Activated gamma-delta T cell treated with anti-CD3 and anti-CD28 coated beads, Interleukin-2, amount 50 U/mL, for 16 hours (primary cell): ENCODE measurements around the gene ARHGAP22.

Experiments
- DNase-seq: peaks from one replicate; pipeline ENCODE4 v3.0.0-alpha.2; 2020; ENCODE audit warnings: low read depth

ARHGAP22 gene

DNA sequence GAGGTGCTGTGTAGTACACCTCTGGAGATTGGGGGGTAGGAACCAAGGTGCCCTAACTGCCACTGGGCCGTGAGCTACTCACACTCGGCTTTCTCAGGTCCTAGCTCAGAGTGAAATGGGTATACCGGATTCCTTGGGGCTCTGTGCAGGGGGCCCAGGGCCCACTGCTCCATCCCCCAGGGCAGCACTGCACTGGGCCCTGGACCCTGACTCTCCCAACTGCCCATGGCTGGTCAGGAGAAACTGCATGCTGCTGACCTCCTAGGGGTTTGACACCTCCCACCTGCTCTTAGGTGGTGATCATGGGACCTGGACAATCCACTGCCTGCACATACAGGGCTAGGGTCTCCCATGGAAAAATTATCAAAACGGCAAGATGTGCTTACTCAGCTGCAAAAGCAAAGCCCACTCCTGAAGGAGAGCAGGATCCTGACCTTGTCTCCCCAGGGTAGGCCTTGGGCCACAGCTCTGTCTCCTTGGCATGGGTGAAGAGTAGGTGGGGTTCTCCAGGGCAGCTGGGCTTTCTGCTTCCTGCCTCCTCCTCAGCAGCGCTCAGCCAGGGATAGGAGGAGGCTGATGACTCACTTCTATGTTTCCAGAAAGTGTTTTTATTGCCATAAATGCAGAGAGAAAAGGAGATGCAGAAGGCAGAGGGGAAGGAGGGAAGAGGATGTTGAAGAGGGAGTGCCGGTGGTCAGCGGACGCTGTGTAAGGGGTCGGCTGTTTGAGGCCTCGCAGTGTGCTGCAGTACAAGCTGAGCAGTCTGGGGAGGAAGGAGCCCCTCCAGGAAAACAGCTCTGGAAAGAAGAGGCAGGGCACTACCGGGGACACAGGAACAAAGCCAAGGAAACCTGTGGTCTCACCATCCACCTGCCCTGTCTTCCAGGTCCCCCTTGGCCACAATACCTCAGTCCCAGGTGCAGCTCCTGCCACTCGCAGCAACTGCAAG, 107.8 kb downstream of the ARHGAP22 start:
- DNase-seq = no peak

DNA sequence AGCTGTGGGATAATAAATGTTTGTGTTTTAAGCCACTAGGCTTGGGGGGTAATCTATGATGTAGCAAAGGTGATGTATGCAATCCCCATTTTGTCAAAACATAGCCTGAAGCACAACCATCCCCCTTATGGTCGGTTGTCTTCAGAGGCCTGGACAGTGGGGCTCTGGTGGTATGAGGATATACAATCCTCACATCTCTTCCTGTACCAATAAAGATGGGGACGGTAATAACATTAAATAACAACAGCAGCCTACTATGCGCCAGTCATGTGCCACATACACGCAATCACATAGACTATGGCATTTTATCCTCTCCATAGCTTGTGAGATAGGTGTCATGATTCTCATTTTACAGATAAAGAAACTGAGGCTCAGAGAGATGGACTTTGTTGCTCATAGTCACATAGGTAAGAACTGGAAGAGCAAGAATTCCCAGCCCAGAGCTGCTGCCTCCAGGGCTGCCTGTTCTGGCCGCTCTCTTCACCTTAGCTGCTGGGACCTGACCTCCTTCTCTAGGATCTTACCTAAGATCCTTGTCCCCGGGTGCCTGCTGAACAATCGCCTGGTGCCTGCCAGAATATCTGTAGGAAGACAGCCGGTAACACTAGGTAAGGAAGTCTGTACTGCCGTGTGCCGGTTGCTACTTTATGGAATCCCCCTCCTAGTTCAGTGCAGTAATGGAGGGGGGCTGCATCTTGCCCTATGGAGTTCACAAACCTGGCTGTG, 108.6 kb downstream of the ARHGAP22 start:
- DNase-seq = no peak

DNA sequence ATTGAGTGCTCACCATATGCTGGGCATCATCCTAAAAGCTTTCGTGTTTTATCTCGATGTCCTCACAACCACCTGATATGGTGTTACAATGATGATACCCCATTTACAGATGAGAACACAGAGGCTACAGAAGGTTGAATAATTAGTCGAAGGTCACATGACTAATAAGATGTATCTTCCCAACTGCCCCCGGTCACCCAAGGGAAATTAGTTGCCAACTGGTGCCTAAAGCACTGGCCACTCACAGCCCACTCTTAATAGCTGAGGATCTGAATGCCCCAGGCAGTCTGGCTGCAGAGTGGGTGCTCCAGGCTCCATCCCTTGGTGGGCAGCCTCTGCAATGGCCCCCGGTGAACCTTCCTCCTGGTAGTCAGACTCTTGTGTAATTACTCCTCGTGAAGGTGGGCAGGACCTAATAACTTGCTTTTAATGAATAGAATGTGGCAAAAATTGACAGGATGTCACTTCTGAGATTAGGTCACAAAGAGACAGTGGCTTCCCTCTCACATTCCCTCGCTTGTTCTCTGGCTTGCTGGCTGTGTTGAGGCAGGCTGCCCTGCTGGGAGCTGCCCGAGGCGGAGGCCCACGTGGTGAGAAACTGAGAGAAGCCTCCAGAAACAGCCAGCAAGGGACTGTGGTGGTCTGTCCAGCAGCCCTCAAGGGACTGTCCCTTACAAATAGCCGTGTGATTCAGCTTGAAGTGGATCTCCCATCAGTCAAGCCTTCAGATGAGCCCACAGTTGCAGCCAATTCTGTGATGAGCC, 109.4 kb downstream of the ARHGAP22 start:
- DNase-seq = no peak

DNA sequence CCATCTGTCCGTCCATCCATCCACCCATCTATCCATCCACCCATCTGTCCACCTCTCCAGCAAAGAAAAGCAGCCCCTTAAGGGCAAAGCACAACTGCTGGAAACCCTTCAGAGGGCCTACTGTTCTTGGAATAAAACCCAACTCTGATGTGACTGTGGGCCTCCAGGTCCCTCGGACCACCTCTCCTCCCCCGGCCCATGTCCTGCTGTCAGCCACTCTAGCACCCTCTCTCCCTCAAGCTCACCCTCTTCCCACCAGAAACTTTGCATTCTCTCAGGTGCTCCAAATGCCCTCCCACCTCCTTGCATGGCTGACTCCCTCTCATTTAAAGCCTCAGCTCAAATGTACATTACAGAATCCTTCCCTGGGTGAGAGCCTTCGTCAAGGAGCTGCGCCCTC, 110.3 kb downstream of the ARHGAP22 start:
- DNase-seq = no peak

DNA sequence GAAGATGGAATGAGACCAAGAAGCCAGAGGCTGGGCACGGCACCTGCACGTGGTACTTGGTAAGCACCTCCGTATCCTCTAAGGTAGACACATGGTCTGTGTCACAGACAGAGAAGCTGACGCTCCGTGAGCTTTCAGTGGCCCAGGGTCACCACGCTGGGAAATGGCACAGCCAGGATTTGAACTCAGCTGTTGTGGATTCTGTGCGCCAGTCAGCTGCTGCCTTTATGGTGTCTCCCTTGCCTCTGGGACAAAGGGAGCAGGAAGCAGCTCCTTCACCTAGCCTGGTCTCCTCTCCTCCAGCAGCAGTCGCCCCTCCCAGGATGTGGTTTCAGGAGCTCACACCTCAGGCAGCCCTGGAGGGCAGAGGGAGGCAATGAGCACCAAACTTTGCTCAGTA, 110.8 kb downstream of the ARHGAP22 start:
- no peak for DNase-seq

DNA sequence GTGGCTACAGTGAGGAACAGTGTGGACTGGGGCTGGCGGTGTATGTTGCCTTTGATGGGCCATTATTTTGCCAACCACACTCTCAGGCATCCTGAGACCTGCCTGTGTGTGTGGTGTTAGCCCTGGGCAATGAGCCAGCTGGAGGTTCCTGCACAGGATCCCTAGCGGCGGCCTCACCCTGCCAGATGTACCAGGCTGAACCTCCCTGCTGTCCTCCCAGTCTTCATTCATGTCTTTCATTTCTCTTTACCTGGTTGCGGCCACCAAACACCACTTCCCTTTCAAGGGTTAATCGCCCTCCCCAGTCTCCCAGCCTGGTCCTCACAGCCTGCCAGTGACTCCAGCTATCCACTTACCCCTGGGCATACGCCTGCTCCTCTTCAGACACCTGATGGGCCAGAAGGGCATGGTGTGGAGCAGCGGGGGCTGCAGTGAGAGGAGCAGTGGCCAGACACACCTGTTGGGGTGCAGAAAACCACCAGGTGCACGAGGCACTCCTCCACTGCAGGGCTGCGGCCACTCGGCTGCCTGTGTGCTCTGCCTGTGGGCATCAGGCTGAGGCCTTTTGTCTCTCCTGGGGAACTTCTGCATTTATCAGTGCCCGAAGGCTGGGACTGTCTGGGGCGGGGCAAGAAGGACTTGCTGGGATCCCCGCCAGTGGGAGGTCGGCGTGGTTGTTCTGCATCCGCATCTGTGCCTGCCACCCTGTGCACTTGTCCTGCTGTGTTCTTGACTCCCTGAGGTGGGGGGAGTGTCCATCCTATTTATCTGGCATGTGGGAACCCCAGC, 111.6 kb downstream of the ARHGAP22 start:
- no peak for DNase-seq

DNA sequence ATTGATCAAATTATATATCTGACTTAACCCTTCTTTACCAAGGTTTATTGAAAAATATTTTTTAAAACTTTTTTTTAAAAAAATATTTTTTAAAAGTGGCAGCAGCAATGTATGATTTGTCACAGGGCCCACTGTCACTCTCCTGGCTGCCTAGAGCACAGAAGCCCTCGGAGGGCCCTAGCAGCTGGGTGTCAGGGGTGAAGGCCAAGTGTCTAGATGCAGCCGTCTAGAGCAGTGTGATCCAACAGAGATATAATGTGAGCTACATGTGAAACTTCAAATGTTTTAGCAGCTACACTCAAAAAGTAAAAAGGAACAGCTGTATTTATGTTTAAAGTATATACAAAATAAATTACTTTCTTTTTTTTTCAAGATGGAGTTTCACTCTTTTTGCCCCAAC, 112.7 kb downstream of the ARHGAP22 start:
- no peak for DNase-seq

DNA sequence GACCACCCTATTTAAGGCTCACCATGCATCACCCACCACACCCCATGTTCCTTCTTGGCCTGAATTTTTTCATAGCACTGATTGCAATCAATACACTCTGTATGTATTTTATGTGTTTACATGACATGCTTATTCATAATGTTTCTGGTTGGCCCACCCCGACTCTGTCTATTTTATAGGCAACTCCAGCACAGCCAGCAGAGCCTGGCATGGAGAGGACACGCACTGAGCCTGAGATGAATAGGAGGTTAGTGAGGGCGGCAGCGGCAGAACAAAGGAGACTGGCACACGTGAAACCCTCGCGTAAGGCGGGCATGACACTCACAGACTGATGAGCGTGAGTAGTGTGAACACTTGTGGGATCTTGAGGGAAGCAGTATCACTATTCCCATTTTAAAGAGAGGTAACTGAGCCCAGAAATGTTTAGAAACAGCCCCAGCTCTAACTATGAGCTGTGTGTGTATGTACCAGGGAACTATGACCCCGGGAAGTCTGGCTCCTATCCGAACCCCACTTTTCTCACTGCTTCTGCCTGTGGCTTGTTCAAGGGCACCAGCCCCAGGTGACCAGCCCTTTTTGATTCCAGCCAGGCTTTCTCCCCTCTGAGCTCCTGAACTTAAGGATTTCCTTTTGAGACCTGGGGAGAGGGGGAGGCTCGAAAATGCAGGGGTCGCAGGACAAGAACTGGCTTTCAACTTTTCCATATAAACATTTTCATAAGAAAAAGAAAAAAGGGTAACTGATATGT, 113.3 kb downstream of the ARHGAP22 start:
- no peak for DNase-seq

DNA sequence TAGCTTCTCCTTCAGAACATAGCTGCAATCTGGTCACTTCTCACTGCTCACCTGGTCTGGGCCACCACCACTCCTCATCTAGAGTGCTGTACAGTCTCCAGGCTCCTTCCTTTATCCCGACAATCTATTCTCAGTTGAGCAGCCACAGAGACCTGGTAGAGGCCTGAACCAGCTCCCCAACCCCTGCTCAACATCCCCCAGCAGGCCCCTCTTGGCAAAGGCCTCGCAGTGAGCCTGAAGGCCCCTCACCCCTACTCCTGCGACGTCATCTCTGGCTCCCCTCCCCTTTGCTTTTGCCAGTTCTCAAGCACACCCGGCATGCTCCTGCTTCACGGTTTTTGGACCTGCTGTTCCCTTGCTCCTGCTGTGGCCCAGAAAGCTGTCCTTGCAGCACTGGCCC, 113.9 kb downstream of the ARHGAP22 start:
- no peak for DNase-seq

DNA sequence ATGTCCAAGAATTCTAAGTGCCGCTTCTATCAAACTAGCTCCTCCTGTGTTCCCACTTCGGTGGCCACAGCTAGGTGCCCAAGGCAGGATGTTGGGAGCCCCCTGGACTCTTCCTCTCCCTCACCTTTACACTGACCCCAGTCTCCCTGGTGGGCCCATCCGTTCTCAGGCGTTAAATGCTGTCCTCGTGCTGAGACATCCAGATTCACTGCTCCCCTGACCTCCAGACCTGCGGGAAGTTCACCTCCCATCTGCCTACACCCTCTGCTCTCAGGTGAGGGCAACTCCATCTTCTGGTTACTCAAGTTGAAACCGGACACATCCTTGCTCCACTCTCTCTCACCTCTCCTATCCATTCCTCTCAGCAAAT, 114.3 kb downstream of the ARHGAP22 start:
- DNase-seq = no peak

DNA sequence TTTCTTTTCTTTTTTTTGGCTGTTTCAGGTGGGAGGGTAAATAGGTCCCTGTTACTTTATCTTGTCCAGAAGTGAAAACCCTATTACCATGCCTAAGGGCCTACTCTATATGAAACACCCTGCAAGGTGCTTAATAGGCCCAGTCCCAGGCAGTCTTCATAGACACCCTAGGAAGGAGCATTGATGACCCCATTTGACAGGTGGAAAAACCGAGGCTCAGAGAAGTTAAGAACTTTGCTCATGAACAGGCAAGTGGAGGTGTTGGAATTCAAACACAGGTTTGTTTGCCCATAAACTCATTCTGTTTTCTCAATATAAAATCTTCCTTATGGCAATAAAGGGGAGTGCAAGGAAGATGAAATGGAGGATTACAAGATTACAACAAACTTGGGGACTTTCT, 115.8 kb downstream of the ARHGAP22 start:
- DNase-seq = no peak

DNA sequence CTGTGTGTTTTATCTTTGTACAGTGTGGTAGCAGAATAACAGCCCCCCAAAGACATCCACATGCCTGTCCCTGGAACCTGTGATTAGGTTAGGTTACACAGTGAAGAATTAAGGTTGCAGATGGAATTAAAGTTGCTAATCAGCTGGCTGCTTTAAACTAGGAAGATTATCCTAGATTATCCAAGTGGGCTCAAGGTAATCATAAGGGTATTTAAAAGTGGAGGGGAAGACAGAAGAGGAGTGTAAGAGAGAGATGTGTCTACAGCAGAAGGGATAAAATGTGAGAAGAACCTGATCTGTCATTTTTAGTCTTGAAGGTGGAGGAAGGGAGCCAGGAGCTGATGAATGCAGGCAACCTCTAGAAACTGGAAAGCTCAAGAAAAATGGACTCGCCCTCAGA, 117.6 kb downstream of the ARHGAP22 start:
- no peak for DNase-seq

DNA sequence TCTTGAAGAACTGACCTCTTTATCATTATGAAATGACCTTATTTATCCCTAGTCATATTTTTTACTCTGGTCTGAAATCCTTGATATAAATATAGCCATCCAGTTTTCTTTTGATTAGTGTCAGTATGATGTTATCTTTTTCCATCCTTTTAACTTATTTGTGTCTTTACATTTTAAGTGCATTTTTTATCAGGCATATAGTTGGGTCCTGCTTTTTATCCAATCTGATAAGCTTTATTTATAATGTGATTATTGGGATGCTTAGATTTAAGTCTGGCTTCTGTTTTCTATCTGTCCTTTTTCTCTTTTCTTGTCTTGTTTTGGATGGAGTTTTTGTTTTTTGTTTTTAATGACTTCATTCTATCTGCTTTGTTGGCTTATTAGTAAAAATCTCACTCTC, 119.2 kb downstream of the ARHGAP22 start:
- DNase-seq = no peak

DNA sequence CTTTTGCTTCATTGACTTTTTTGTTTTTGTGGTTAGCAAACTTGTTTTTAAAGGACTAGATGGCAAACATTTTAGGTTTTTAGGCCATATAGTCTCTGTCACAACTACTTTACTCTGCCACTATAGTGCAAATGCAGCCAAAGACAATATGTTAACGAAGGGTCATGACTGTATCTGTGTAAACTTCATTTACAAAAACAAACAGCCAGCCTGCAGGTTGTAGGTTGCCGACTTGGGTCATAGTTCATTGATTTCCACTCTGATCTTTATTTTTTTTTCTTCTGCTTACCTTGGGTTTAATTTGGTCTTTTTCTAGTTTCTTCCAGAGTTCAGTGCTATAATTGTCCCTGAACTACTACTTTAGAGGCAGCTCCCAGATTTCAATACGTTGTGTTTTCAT, 120.0 kb downstream of the ARHGAP22 start:
- DNase-seq = no peak

DNA sequence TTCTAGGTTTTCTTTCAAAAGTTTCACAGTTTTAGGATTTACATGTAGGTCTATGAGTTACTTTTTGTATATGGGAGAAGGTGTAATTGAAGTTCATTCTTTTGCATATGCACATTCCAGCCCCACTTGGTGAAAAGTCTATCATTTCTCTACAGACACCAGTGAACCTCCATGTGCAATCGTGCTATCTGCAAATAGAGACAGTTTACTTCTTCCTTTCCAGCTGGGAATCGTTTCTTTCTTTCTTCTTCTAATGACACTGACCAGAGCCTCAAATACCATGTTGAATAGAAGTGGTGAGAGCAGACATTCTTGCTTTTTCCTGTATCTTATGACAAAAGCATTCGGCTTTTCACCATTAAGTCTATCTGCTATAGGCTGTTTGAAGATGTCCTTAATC, 122.7 kb downstream of the ARHGAP22 start:
- no peak for DNase-seq

DNA sequence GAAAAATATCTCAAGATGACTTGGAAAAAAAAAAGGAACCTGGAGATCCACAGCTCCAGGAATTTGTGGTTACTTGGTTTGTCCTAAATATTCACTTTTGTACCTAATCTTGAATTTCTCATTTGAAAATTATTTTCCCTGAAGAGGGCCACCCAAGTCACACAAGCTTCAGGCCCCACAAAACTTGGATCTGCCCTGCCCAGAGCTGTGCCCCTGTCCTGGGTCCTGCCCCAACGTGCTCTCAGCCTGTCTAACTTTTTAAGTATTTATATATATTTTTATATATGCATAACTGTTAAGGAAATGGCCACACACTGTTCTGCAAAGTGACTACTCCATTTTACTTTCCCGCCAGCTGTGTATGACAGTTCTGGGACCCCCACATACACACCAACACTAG, 123.5 kb downstream of the ARHGAP22 start:
- DNase-seq = no peak

DNA sequence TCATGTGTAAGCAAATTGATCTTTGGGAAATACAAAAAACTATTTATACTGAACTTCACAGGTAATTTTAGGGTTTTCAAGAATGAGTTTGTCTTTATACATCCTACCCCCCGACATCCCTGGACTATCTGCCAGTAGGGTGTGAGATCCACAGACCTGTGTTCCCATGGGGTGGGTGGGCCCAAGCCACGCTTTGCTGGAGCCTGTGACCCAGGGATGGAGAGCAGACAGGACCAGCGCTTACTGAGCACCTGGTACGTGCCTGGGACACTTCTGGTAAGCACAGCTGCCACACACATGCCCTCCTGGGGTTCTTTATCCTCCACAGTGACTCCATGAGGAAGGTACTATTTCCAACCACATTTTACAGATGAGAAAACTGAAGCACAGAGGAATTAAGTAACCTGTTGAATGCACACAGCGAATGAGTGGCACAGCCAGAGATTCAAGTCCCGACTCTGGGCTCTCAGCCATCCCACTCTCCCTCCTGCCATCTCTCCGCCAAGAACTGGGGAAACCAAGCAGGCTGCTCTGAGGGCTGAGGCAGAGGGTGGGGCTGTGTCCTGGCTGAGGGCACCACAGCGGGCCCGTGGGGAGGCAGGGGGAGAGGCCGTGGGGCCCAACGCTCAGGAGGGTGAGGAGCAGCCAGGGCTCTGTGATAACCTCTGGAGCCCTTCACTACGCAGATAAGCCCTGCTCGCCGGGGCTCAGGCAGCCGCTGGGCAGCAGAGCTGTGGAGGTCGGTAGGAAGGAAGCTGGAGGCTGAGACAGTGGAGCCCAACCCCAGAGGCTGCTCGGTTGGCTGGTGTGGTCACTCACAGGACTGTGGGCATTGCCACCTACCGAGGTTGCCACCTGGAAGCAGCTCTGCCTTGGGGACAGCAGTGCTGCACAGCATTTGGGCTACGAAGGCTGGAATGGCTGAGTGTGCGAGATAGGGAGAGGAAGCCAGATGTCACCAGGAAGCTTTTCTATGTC, 124.2 kb downstream of the ARHGAP22 start:
- no peak for DNase-seq

DNA sequence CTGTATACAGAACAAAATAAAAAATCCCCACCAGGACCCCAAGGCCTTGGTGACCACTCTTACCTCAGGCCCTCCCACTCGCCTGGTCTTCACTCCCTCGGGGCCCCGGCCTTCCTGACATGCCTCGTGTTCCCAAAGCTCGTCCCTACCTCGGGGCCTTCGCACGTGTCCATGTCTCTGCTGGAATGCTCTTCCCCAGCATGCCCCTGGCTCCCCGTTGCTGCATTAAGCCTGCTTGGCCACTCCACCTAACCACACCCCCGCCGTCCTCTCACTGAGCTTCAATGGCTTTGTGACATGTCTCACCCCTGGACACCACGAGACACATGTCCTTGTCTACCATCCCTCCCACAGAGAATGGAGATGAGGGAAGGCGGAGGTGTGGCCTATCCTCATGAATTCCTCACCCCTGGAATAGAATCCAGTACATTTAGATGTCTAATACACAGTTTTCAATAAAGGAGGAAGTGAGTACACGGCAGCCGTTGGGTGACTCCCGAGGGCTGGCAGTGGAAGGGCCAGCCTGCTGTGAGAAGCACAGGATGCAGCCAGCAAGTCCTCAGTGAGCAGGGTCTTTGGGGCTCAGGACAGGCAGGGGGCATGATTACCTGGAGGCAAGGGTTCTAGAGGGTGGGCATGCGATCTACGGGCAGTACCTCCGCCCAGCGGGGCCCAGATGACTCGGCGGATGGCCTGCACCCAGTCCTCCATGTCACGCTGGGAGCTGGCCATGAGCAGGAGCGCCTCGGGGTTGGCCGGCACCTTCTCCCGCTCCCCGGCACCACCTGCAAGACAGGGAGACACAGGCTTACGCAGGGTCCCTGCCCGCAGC, 125.7 kb downstream of the ARHGAP22 start:
- DNase-seq = no peak

DNA sequence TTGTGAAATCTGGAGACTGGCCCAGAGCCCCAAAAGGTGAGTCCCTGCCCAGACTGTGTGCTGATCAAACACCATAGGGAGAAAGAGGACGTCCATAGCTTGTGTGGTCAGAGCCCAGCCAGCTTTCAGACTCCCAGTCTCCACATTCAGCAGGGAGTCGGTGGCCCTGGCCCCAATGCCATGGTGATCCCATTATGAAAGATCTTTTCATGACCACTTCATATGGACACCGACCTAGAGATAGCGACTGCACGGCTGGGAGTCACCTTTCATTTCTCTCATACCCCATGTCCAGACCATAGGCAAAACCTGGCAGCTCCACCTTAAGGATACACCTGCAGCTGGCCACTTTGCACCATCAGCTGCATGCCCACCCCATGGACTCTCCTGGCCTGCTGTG, 126.4 kb downstream of the ARHGAP22 start:
- no peak for DNase-seq
